SU-DHL-6 (cell line): ENCODE measurements around the gene AADACL3.

Experiments used
- H2AFZ ChIP-seq: fragments of 200-600 bp; sonication (generic); 2 replicates; pipeline ENCODE4 v1.6.1; 2014; ENCODE audit warnings: low read depth, mild to moderate bottlenecking, moderate library complexity, mixed read lengths, antibody characterized with exemption, low read length; ENCODE audit not compliant: severe bottlenecking
- H3F3A ChIP-seq: fragments of 200-600 bp; shearing (Covaris generic); 2 replicates; pipeline ENCODE4 v1.6.0; 2016; ENCODE audit warnings: antibody characterized with exemption, mild to moderate bottlenecking; ENCODE audit not compliant: insufficient read depth
- H3K27ac ChIP-seq: fragments of 200-600 bp; sonication (generic); 2 replicates; pipeline ENCODE4 v1.5.1; 2016; ENCODE audit warnings: low read depth, mild to moderate bottlenecking, low read length, moderate library complexity, mixed read lengths
- H3K27me3 ChIP-seq: fragments of 200-600 bp; sonication (generic), shearing (Covaris generic); 2 replicates; pipeline ENCODE4 v1.6.0; 2014; ENCODE audit warnings: mild to moderate bottlenecking, low read length
- H3K36me3 ChIP-seq: fragments of 200-600 bp; sonication (generic); 2 replicates; pipeline ENCODE4 v1.6.1; 2014; ENCODE audit warnings: mild to moderate bottlenecking, low read length, mixed read lengths
- H3K4me2 ChIP-seq: fragments of 300-600, 200-600 bp; shearing (Covaris generic), sonication (generic); 2 replicates; pipeline ENCODE4 v1.6.0; 2014; ENCODE audit warnings: low read length, low read depth, mild to moderate bottlenecking; ENCODE audit not compliant: poor library complexity, severe bottlenecking
- H3K4me3 ChIP-seq: fragments of 200-600 bp; sonication (generic); 2 replicates; pipeline ENCODE4 v1.5.1; 2014; ENCODE audit warnings: antibody characterized with exemption, low read length, mild to moderate bottlenecking, mixed read lengths; ENCODE audit not compliant: insufficient read depth, poor library complexity, severe bottlenecking
- H3K79me2 ChIP-seq: fragments of 200-600 bp; sonication (generic); 2 replicates; pipeline ENCODE4 v1.6.1; 2014; ENCODE audit warnings: mild to moderate bottlenecking, low read length, moderate library complexity; ENCODE audit not compliant: insufficient read depth
- H3K9ac ChIP-seq: fragments of 200-600 bp; sonication (generic); 2 replicates; pipeline ENCODE4 v1.7.0; 2014; ENCODE audit warnings: mild to moderate bottlenecking, low read length
- H3K9me2 ChIP-seq: fragments of 200-600 bp; sonication (generic); replicated peaks from 2 replicates; pipeline ENCODE4 v1.6.1; 2014; ENCODE audit warnings: low read length; ENCODE audit not compliant: insufficient read depth
- H3K9me3 ChIP-seq: fragments of 200-600 bp; sonication (generic); 2 replicates; pipeline ENCODE4 v1.6.1; 2014; ENCODE audit warnings: low read length, mixed read lengths; ENCODE audit not compliant: insufficient read depth
- H4K20me1 ChIP-seq: fragments of 200-600 bp; sonication (generic); 2 replicates; pipeline ENCODE4 v1.6.1; 2014; ENCODE audit warnings: low read depth, mild to moderate bottlenecking, antibody characterized with exemption, low read length, moderate library complexity, mixed read lengths
- EZH2phosphoT487 ChIP-seq: fragments of 200-600 bp; sonication (generic), shearing (Covaris generic); conservative IDR thresholded peaks from 2 replicates; pipeline ENCODE4 v1.6.1; 2018; ENCODE audit warnings: mild to moderate bottlenecking, antibody characterized with exemption, low read length, moderate library complexity, mixed read lengths
- TF ChIP-seq, protein P1 (sequence below): fragments of 200-600 bp; sonication (generic); IDR thresholded peaks from one replicate; pipeline ENCODE4 v1.5.1; 2017; ENCODE audit warnings: antibody characterized with exemption, mild to moderate bottlenecking, low read length, moderate library complexity; ENCODE audit not compliant: insufficient read depth, poor library complexity, severe bottlenecking

Gene AADACL3

DNA sequence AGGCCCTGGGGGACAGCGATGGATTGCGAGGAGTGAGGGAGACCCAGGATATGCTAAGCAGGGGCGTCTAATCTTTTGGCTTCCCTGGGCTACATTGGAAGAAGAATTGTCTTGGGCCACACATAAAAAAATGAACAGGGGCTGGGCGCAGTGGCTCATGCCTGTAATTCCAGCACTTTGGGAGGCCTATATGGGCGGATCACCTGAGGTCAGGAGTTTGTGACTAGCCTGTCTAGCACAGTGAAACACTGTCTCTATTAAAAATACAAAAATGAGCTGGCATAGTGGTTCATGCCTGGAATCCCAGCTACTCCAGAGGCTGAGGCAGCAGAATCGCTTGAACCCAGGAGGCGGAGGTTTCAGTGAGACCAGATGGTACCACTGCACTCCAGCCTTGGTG lies 46.9 kb downstream of the AADACL3 start:
- H3K9ac ChIP-seq = no peak overlapping the region
- H3K9me3 ChIP-seq = no peaks in the 10 kb centered on the region
- H3K4me3 ChIP-seq = no peak overlapping the region
- no peaks in the 10 kb centered on the region for H3K9me2 ChIP-seq
- no peaks in the 10 kb centered on the region for H3K27me3 ChIP-seq
- H3K4me2 ChIP-seq = no peak overlapping the region
- no peaks in the 10 kb centered on the region for H3K79me2 ChIP-seq
- no peaks in the 10 kb centered on the region for H4K20me1 ChIP-seq
- no peaks in the 10 kb centered on the region for H3K36me3 ChIP-seq
- no peak overlapping the region for H3K27ac ChIP-seq
- H2AFZ ChIP-seq = no peak overlapping the region
- TF ChIP-seq EZH2phosphoT487 = no peak
- TF ChIP-seq, protein P1, sequence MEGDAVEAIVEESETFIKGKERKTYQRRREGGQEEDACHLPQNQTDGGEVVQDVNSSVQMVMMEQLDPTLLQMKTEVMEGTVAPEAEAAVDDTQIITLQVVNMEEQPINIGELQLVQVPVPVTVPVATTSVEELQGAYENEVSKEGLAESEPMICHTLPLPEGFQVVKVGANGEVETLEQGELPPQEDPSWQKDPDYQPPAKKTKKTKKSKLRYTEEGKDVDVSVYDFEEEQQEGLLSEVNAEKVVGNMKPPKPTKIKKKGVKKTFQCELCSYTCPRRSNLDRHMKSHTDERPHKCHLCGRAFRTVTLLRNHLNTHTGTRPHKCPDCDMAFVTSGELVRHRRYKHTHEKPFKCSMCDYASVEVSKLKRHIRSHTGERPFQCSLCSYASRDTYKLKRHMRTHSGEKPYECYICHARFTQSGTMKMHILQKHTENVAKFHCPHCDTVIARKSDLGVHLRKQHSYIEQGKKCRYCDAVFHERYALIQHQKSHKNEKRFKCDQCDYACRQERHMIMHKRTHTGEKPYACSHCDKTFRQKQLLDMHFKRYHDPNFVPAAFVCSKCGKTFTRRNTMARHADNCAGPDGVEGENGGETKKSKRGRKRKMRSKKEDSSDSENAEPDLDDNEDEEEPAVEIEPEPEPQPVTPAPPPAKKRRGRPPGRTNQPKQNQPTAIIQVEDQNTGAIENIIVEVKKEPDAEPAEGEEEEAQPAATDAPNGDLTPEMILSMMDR = no peak
- no peaks in the 10 kb centered on the region for H3F3A ChIP-seq

DNA sequence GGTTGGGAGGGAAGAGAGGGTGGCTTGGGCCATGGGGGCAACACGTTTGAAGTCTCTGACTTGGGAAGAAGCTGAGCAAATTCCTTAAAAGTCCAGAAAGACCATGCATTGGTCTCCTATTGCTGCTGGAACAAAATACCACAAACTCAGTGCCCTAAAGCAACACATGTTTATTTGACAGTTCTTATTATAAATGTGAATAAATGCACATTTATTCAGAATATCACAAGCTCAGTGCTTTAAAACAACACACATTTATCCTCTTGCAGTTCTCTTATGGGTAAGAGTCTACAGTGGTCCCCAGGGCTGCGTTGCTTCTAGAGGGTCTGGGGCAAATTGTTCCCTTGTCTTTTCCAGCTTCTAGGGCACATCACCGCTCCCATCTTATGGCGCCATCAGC lies 47.6 kb downstream of the AADACL3 start:
- no peak overlapping the region for H3K9ac ChIP-seq
- H3K79me2 ChIP-seq = no peaks in the 10 kb centered on the region
- no peaks in the 10 kb centered on the region for H3K27me3 ChIP-seq
- H3K27ac ChIP-seq = no peak overlapping the region
- no peak overlapping the region for H3K4me2 ChIP-seq
- H3K4me3 ChIP-seq = no peak overlapping the region
- H3F3A ChIP-seq = no peaks in the 10 kb centered on the region
- H3K36me3 ChIP-seq = no peaks in the 10 kb centered on the region
- H3K9me2 ChIP-seq = no peaks in the 10 kb centered on the region
- no peaks in the 10 kb centered on the region for H3K9me3 ChIP-seq
- no peak for TF ChIP-seq EZH2phosphoT487
- TF ChIP-seq, protein P1 = no peak
- H2AFZ ChIP-seq = no peak overlapping the region
- H4K20me1 ChIP-seq = no peaks in the 10 kb centered on the region

DNA sequence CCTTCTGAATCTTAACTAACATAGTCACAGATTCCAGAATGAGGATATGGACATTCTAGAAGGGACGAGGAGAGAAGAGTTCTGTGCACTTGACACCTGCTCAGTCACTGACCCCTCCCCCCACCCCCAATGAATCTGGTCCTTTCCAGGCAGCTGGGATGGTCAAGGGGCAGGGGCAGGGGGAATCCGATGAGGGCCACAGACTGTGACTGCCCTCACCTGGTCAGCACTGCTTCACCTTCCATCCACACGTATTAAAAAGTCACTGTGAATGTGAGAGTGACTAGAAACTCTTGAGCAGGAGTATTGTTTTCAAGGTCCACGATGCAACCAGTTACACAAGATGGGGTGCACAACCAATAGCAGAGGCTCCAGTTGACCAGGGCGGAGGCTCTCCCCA lies 48.1 kb downstream of the AADACL3 start:
- Histone ChIP-seq H3K36me3 (no peaks in the 10 kb centered on the region), H3K9me3 (no peaks in the 10 kb centered on the region), H3K79me2 (no peaks in the 10 kb centered on the region), H3K4me2 (no peak overlapping the region), H3K27ac (no peak overlapping the region), H3K9ac (no peak overlapping the region), H2AFZ (no peak overlapping the region), H3F3A (no peaks in the 10 kb centered on the region), H4K20me1 (no peaks in the 10 kb centered on the region), H3K27me3 (no peaks in the 10 kb centered on the region), H3K4me3 (no peak overlapping the region), H3K9me2 (no peaks in the 10 kb centered on the region)
- TF ChIP-seq, protein P1 = no peak
- no peak for TF ChIP-seq EZH2phosphoT487

DNA sequence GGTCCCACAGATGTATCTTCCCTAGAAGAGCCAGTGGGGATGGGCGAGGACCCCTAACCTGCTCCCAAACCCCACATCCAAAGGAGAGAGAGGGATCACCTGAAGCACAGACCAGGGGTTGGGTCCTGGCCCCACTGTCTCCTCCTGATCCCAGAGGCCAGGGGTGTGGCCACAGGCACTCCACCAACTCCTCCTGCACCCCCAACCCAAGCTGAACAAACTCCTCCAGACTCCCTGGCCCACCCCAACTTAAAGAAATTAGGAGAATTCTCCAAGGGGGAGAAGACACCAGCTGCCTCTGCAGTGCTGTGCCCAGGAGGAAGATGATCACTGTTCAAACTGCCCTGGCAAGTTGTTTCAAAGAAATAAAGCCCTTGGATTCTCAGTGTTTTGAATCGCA lies 53.1 kb downstream of the AADACL3 start:
- Histone ChIP-seq H3K9ac (no peak overlapping the region), H3K4me2 (no peak overlapping the region), H3K36me3 (no peaks in the 10 kb centered on the region), H2AFZ (no peak overlapping the region), H3K27me3 (no peaks in the 10 kb centered on the region), H3K4me3 (no peak overlapping the region), H3K27ac (no peak overlapping the region), H4K20me1 (no peaks in the 10 kb centered on the region), H3K79me2 (no peaks in the 10 kb centered on the region), H3F3A (no peaks in the 10 kb centered on the region), H3K9me2 (no peaks in the 10 kb centered on the region), H3K9me3 (no peaks in the 10 kb centered on the region)
- TF ChIP-seq, protein P1 = no peak
- TF ChIP-seq EZH2phosphoT487 = no peak
